Sigmoid colon (tissue), 4 donors: Measurements from ENCODE around the gene GK.

Experiments used
- EP300 ChIP-seq, 4 donors: sonication (generic); formaldehyde crosslinking; IDR thresholded peaks; one replicate each; pipeline ENCODE4 v1.6.1; 2017; ENCODE audit warnings: antibody characterized with exemption in 4 of 4
- POLR2A ChIP-seq, 2 donors: fragments of 450-650 bp; IDR thresholded peaks; one replicate each; pipeline ENCODE4 v1.6.1; 2016; ENCODE audit warnings: antibody characterized with exemption in 2 of 2, mild to moderate bottlenecking in 2 of 2, moderate library complexity in 2 of 2
- POLR2AphosphoS5 ChIP-seq, 4 donors: sonication (generic); formaldehyde crosslinking; IDR thresholded peaks; one replicate each; pipeline ENCODE4 v1.6.1; 2017; ENCODE audit warnings: antibody characterized with exemption in 4 of 4
- TF ChIP-seq, protein P1 (sequence below), 4 experiments: fragments of 450-650 bp in 3 of 4; fragments of 200-600 bp in 1 of 4; IDR thresholded peaks; one replicate each; pipeline ENCODE4 v1.5.1; 2016 to 2019; ENCODE audit warnings: antibody characterized with exemption in 4 of 4, mild to moderate bottlenecking in 3 of 4, moderate library complexity in 2 of 4

DNA sequence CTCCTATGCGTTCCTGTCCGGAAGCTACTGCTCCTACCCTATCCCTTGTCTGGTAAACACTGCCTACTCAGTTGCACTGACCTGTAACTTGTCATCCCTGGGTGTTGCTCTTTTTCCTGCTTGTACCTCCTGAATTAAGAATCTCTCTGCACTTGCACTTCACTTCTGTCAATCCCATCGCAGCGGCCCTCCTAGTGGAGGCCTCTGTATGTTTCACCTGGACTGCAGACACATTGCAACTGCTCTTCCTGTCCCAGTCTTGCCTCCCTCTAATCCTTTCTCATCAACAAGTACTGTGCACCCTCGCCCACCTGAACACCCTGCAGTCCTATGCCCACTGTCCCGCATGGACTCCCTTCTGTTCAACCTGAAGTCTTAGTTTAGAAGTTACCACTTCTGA is 8.0 kb downstream of the GK start:
- TF ChIP-seq, protein P1, sequence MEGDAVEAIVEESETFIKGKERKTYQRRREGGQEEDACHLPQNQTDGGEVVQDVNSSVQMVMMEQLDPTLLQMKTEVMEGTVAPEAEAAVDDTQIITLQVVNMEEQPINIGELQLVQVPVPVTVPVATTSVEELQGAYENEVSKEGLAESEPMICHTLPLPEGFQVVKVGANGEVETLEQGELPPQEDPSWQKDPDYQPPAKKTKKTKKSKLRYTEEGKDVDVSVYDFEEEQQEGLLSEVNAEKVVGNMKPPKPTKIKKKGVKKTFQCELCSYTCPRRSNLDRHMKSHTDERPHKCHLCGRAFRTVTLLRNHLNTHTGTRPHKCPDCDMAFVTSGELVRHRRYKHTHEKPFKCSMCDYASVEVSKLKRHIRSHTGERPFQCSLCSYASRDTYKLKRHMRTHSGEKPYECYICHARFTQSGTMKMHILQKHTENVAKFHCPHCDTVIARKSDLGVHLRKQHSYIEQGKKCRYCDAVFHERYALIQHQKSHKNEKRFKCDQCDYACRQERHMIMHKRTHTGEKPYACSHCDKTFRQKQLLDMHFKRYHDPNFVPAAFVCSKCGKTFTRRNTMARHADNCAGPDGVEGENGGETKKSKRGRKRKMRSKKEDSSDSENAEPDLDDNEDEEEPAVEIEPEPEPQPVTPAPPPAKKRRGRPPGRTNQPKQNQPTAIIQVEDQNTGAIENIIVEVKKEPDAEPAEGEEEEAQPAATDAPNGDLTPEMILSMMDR (IDR thresholded peaks at IDR 0.05): no peak
- TF ChIP-seq POLR2A (IDR thresholded peaks at IDR 0.05) (no peak), POLR2AphosphoS5 (IDR thresholded peaks at IDR 0.05) (no peak), EP300 (IDR thresholded peaks at IDR 0.05) (no peak)
